HFFc6 (cell line): Measurements from ENCODE around the gene ZNF302. TPM values are rescaled to one million over a fixed set of nuclear protein-coding genes. Genes with fewer than 3 reads are reported as not detected.
"Not testable (repeated sequence)": the region's sequence is repeated elsewhere in the genome, so short reads cannot be mapped to it uniquely, and the experiment has no call there.

ENCODE experiments used
- DNase-seq: peaks from one replicate; pipeline ENCODE4 v3.0.0-alpha.2; 2018
- H3K27ac Mint-ChIP-seq: 2 replicates; pipeline ENCODE4 v1.8.0; 2020; ENCODE audit warnings: mild to moderate bottlenecking, mixed read lengths
- H3K27me3 Mint-ChIP-seq: 2 replicates; pipeline ENCODE4 v1.8.0; 2021; ENCODE audit warnings: mild to moderate bottlenecking, moderate library complexity, mixed read lengths; ENCODE audit not compliant: insufficient read depth
- H3K36me3 Mint-ChIP-seq: 2 replicates; pipeline ENCODE4 v1.8.0; 2021; ENCODE audit warnings: low read depth, mixed read lengths
- H3K4me1 Mint-ChIP-seq: 2 replicates; pipeline ENCODE4 v1.8.0; 2020; ENCODE audit warnings: low read depth, mixed read lengths
- H3K4me3 Mint-ChIP-seq: 2 replicates; pipeline ENCODE4 v1.8.0; 2020; ENCODE audit warnings: mild to moderate bottlenecking, moderate library complexity, mixed read lengths
- H3K9me3 Mint-ChIP-seq: 2 replicates; pipeline ENCODE4 v1.8.0; 2020; ENCODE audit warnings: mild to moderate bottlenecking, mixed read lengths
- CTCF ChIP-seq: fragments of 200-600 bp; sonication (generic); IDR thresholded peaks from 2 replicates; pipeline ENCODE4 v1.5.0; 2021; ENCODE audit warnings: antibody characterized with exemption, mild to moderate bottlenecking
- total RNA-seq, 6 experiments: library from RNA; stranded (reverse); fragmentation: NEBNext Ultra II Directional; extraction: Animal tissue kit (Norgen Biotek cat#: 25700); gene quantifications; 2 replicates in 1 of 6; 3 replicates in 5 of 6; pipeline ENCODE4 v1.2.3, GENCODE V29; 2021

ZNF302 gene
- total RNA-seq, 6 experiments from 2014 or later, result 8.6 to 12.0 (median 9.7) TPM

GRCh38 chr19:34666958-34667265, 10.6 kb upstream of the ZNF302 start:
- no peak for TF ChIP-seq CTCF
- no peak for DNase-seq
- peak overlapping the region; percentile 91 for H3K27ac Mint-ChIP-seq
- H3K4me3 Mint-ChIP-seq, result peak overlapping the region; percentile 87
- H3K9me3 Mint-ChIP-seq, result no peaks in the 10 kb centered on the region
- H3K36me3 Mint-ChIP-seq, result no peaks in the 10 kb centered on the region
- peaks cover 9% of the 10 kb centered on the region for H3K4me1 Mint-ChIP-seq
- H3K27me3 Mint-ChIP-seq, result peaks cover 2% of the 10 kb centered on the region; the same call in 1 of the 2 replicates

- Mint-ChIP-seq H3K27me3 (peaks cover 2% of the 10 kb centered on the region; the same call in 1 of the 2 replicates), H3K9me3 (no peaks in the 10 kb centered on the region), H3K27ac (peak overlapping the region; percentile 91), H3K4me3 (peak overlapping the region; percentile 87), H3K4me1 (peaks cover 9% of the 10 kb centered on the region), H3K36me3 (no peaks in the 10 kb centered on the region)
- no peak for TF ChIP-seq CTCF
- DNase-seq, result no peak
Observed at GRCh38 chr19:34667349-34668076, 10.0 kb upstream of the ZNF302 start.

GRCh38 chr19:34668077-34668689, 9.3 kb upstream of the ZNF302 start:
- not testable (repeated sequence) for H3K27ac Mint-ChIP-seq, DNase-seq, H3K27me3 Mint-ChIP-seq, H3K36me3 Mint-ChIP-seq, H3K4me1 Mint-ChIP-seq, H3K9me3 Mint-ChIP-seq
- peak overlapping the region; percentile 87; the same call in 1 of the 2 replicates for H3K4me3 Mint-ChIP-seq

- H3K4me1 Mint-ChIP-seq, H3K4me3 Mint-ChIP-seq, H3K27ac Mint-ChIP-seq, H3K36me3 Mint-ChIP-seq, H3K9me3 Mint-ChIP-seq, DNase-seq, H3K27me3 Mint-ChIP-seq: not testable (repeated sequence)
Observed at GRCh38 chr19:34668690-34669089, 8.8 kb upstream of the ZNF302 start.

GRCh38 chr19:34669305-34669704, 8.2 kb upstream of the ZNF302 start:
- no peaks in the 10 kb centered on the region for H3K9me3 Mint-ChIP-seq

GRCh38 chr19:34671972-34672371, 5.5 kb upstream of the ZNF302 start:
- peaks cover under 1% of the 10 kb centered on the region; the same call in 1 of the 2 replicates for H3K27me3 Mint-ChIP-seq
- H3K36me3 Mint-ChIP-seq, result peaks cover 12% of the 10 kb centered on the region; the same call in 1 of the 2 replicates
- H3K4me3 Mint-ChIP-seq, result no peak overlapping the region
- no peaks in the 10 kb centered on the region for H3K9me3 Mint-ChIP-seq
- no peak overlapping the region for H3K27ac Mint-ChIP-seq
- DNase-seq, result no peak
- H3K4me1 Mint-ChIP-seq, result peaks cover 15% of the 10 kb centered on the region
- TF ChIP-seq CTCF, result no peak

More at GRCh38 chr19:34669305-34669704, 8.2 kb upstream of the ZNF302 start:
- Mint-ChIP-seq H3K27ac (no peak overlapping the region), H3K4me1 (peaks cover 9% of the 10 kb centered on the region), H3K36me3 (no peaks in the 10 kb centered on the region), H3K4me3 (no peak overlapping the region), H3K27me3 (peaks cover 2% of the 10 kb centered on the region; the same call in 1 of the 2 replicates)
- no peak for TF ChIP-seq CTCF
- DNase-seq, result no peak
